IMR-90 (cell line): ENCODE measurements around the gene NACC2. TPM values are rescaled to one million over a fixed set of nuclear protein-coding genes. Genes with fewer than 3 reads are reported as not detected.

Experiments used
- ATAC-seq: fragments of 200-7000 bp; cut with Tn5 transposase; 2 replicates; pipeline ENCODE4 v1.9.1; 2020; ENCODE audit warnings: low read depth, mild to moderate bottlenecking, moderate library complexity
- BruUV-seq: library from RNA; stranded (reverse); fragments of 400-500 nt; replicated peaks from 2 replicates; lab custom pipeline; 2021; lab: Mats Ljungman, UMichigan
- CTCF ChIA-PET: fragments of 300-600 bp; formaldehyde crosslinking; extraction: SDS; loops from one replicate; lab custom pipeline; 2021; ENCODE audit warnings: antibody characterized with exemption; lab: Yijun Ruan, JAX
- POLR2A ChIA-PET: fragments of 300-600 bp; sonication (Branson Sonifier 250); formaldehyde crosslinking; loops from one replicate; lab custom pipeline; 2022; ENCODE audit warnings: antibody characterized with exemption; ENCODE audit not compliant: unreplicated experiment; lab: Charles Lee
- DNase-seq: peaks from one replicate; pipeline ENCODE4 v3.0.0; 2013
- H2AFZ ChIP-seq: replicated peaks from 2 replicates; pipeline ENCODE3; 2013; ENCODE audit warnings: low read length, mild to moderate bottlenecking; ENCODE audit not compliant: poor library complexity
- H2AK5ac ChIP-seq: 2 replicates; pipeline ENCODE4 v1.6.1; 2013; ENCODE audit warnings: low read depth, low read length, inconsistent platforms
- H2AK9ac ChIP-seq: replicated peaks from 2 replicates; pipeline ENCODE3; 2013; ENCODE audit warnings: mild to moderate bottlenecking, low read depth, low read length, moderate library complexity; ENCODE audit not compliant: poor library complexity
- H2BK120ac ChIP-seq: 2 replicates; pipeline ENCODE4 v1.6.1; 2013; ENCODE audit warnings: low read depth, low read length, inconsistent platforms
- H2BK15ac ChIP-seq: 3 replicates; pipeline ENCODE4 v1.6.1; 2013; ENCODE audit warnings: low read depth, low read length, inconsistent platforms
- H2BK20ac ChIP-seq: 2 replicates; pipeline ENCODE4 v1.6.1; 2013; ENCODE audit warnings: low read depth, mild to moderate bottlenecking, inconsistent platforms, low read length, moderate library complexity
- H2BK5ac ChIP-seq: 2 replicates; pipeline ENCODE4 v1.6.1; 2013; ENCODE audit warnings: mild to moderate bottlenecking, low read depth, low read length, inconsistent platforms; ENCODE audit not compliant: poor library complexity, severe bottlenecking
- H3K14ac ChIP-seq: replicated peaks from 2 replicates; pipeline ENCODE4 v1.6.1; 2013; ENCODE audit warnings: low read depth, low read length, inconsistent platforms
- H3K18ac ChIP-seq: 2 replicates; pipeline ENCODE4 v1.6.1; 2013; ENCODE audit warnings: low read depth, low read length, control low read depth
- H3K23ac ChIP-seq: 2 replicates; pipeline ENCODE4 v1.6.1; 2013; ENCODE audit warnings: low read depth, low read length, inconsistent platforms
- H3K27ac ChIP-seq: 2 replicates; pipeline ENCODE4 v1.5.1; 2013; ENCODE audit warnings: mild to moderate bottlenecking, control low read depth, low read length; ENCODE audit not compliant: insufficient read depth
- H3K27me3 ChIP-seq: 2 replicates; pipeline ENCODE4 v1.6.1; 2013; ENCODE audit warnings: low read length; ENCODE audit not compliant: control insufficient read depth, insufficient read depth
- H3K36me3 ChIP-seq: 2 replicates; pipeline ENCODE4 v1.6.1; 2013; ENCODE audit warnings: low read length, mixed read lengths; ENCODE audit not compliant: control insufficient read depth, insufficient read depth
- H3K4ac ChIP-seq: 2 replicates; pipeline ENCODE4 v1.6.1; 2013; ENCODE audit warnings: low read depth, low read length, inconsistent platforms
- H3K4me1 ChIP-seq: 2 replicates; pipeline ENCODE4 v1.6.1; 2013; ENCODE audit warnings: low read length, mixed read lengths; ENCODE audit not compliant: control insufficient read depth, insufficient read depth
- H3K4me2 ChIP-seq: 2 replicates; pipeline ENCODE4 v1.6.1; 2013; ENCODE audit warnings: low read depth, mild to moderate bottlenecking, control low read depth, low read length, moderate library complexity
- H3K4me3 ChIP-seq: 2 replicates; pipeline ENCODE4 v1.5.1; 2013; ENCODE audit warnings: low read depth, mild to moderate bottlenecking, control low read depth, low read length, moderate library complexity; ENCODE audit not compliant: insufficient read depth
- H3K56ac ChIP-seq: 2 replicates; pipeline ENCODE4 v1.6.1; 2013; ENCODE audit warnings: low read length, inconsistent platforms; ENCODE audit not compliant: insufficient read depth; ENCODE audit errors: extremely low read depth
- H3K79me1 ChIP-seq, 2 experiments: 2 replicates each; pipeline ENCODE4 v1.6.1; 2013; ENCODE audit warnings: low read length in 2 of 2, inconsistent platforms in 1 of 2, low read depth in 1 of 2
- H3K9ac ChIP-seq: 2 replicates; pipeline ENCODE4 v1.6.1; 2013; ENCODE audit warnings: low read depth, low read length, control low read depth
- H3K9me1 ChIP-seq: 2 replicates; pipeline ENCODE4 v1.6.1; 2013; ENCODE audit warnings: low read length, inconsistent platforms; ENCODE audit not compliant: insufficient read depth
- H3K9me3 ChIP-seq: 2 replicates; pipeline ENCODE4 v1.6.1; 2013; ENCODE audit warnings: low read length; ENCODE audit not compliant: control insufficient read depth, insufficient read depth
- H4K20me1 ChIP-seq: 2 replicates; pipeline ENCODE4 v1.6.1; 2013; ENCODE audit warnings: low read length, inconsistent platforms; ENCODE audit not compliant: insufficient read depth
- H4K5ac ChIP-seq: 2 replicates; pipeline ENCODE4 v1.6.1; 2013; ENCODE audit warnings: mild to moderate bottlenecking, low read depth, low read length, control low read depth
- H4K8ac ChIP-seq, 2 experiments: 2 replicates each; pipeline ENCODE4 v1.6.1; 2013; ENCODE audit warnings: low read depth in 2 of 2, low read length in 2 of 2, control low read depth in 1 of 2, inconsistent platforms in 1 of 2
- H4K91ac ChIP-seq: 2 replicates; pipeline ENCODE4 v1.6.1; 2013; ENCODE audit warnings: low read depth, low read length, inconsistent platforms; ENCODE audit not compliant: insufficient read depth
- BHLHE40 ChIP-seq: fragments of 150-350 bp; IDR thresholded peaks from 2 replicates; pipeline ENCODE4 v1.6.1; 2016; ENCODE audit warnings: mild to moderate bottlenecking, low read depth, low read length
- CEBPB ChIP-seq: IDR thresholded peaks from 2 replicates; pipeline ENCODE4 v1.6.1; 2012; ENCODE audit warnings: low read depth, low read length, improper control_type of control experiment
- CHD1 ChIP-seq: IDR thresholded peaks from 2 replicates; pipeline ENCODE4 v1.6.1; 2012; ENCODE audit warnings: low read depth, low read length, improper control_type of control experiment
- ELK1 ChIP-seq: fragments of 150-350 bp; IDR thresholded peaks from 2 replicates; pipeline ENCODE4 v1.6.1; 2016; ENCODE audit warnings: low read depth, mild to moderate bottlenecking, low read length, moderate library complexity, borderline replicate concordance
- FOS ChIP-seq: fragments of 150-350 bp; IDR thresholded peaks from 2 replicates; pipeline ENCODE4 v1.6.1; 2016; ENCODE audit warnings: low read depth, low read length
- MAZ ChIP-seq: IDR thresholded peaks from 2 replicates; pipeline ENCODE4 v1.6.1; 2012; ENCODE audit warnings: low read depth, mild to moderate bottlenecking, low read length, improper control_type of control experiment, moderate library complexity, borderline replicate concordance
- NFE2L2 ChIP-seq: fragments of 150-350 bp; IDR thresholded peaks from 2 replicates; pipeline ENCODE4 v1.6.1; 2016; ENCODE audit warnings: low read depth, mild to moderate bottlenecking, low read length
- POLR2A ChIP-seq: IDR thresholded peaks from 2 replicates; pipeline ENCODE4 v1.6.1; 2012; ENCODE audit warnings: mild to moderate bottlenecking, low read depth, low read length
- RAD21 ChIP-seq: IDR thresholded peaks from 2 replicates; pipeline ENCODE4 v1.6.1; 2012; ENCODE audit warnings: low read length, improper control_type of control experiment
- WGBS, 2 experiments: methylation state at CpG; one replicate each; pipeline versions ENCODE4 v1.1.5 to v1.1.7; 2013; ENCODE audit warnings: missing lambda C conversion rate in 2 of 2; ENCODE audit not compliant: insufficient read length in 1 of 2; ENCODE audit errors: extremely low coverage in 2 of 2; 5-methylcytosine and 5-hydroxymethylcytosine counted together
- dilution Hi-C: fragments of 300-500 bp; cut with HindIII; formaldehyde crosslinking; loops from one replicate; pipeline ENCODE4 v1.14.3; 2018; ENCODE audit warnings: low sequenced_read_pairs; ENCODE audit not compliant: unreplicated experiment
- in situ Hi-C: fragments of 300-500 bp; cut with MboI; formaldehyde crosslinking; loops from 3 replicates; pipeline ENCODE4 v1.14.3; 2019; ENCODE audit warnings: low sequenced_read_pairs, inconsistent platforms, mixed read lengths
- intact Hi-C: fragments of 100-400 bp; cut with micrococcal nuclease; formaldehyde crosslinking; loops from 2 replicates; pipeline ENCODE4 v1.10.0; 2022
- polyA plus RNA-seq, 3 experiments: library from polyadenylated mRNA; depleted of rRNA; stranded (reverse); fragments of >200 nt; gene quantifications; 2 replicates each; pipeline ENCODE4 v1.2.3, GENCODE V29; 2012; ENCODE audit warnings: low replicate concordance in 1 of 3
- total RNA-seq: library from RNA; depleted of rRNA; stranded (reverse); fragments of >200 nt; gene quantifications from 2 replicates; pipeline ENCODE4 v1.2.3, GENCODE V29; 2012

The NACC2 gene
- total and polyA plus RNA-seq, 2 of the 4 experiments (the other 2 are of a cell fraction), result 7.9 to 19.0 TPM

DNA sequence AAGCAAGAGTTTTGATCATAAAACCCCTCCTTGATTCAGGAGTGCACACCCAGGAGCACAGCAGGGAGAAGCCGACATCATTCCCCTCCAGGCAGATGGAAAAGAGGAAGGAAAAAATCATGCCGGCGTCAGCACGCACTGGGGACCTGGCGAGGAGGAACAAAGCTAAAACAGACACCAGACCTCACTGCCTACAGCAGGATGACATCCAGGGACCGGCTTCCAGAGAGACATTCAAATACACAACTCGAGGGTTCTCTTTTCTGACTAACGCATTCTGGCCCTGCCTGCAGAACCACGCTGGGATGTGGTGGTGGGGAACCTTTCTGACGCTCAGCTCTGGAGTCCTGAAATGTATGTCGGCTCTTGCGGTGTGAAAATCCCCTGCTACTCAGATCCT lies 136.6 kb downstream of the NACC2 start:
- Histone ChIP-seq H3K9me1 (peaks cover 7% of the 10 kb centered on the region; the same call in 1 of the 2 replicates), H3K4me3 (no peak overlapping the region), H2BK15ac (no peak overlapping the region), H4K8ac (no peak overlapping the region), H3K4me2 (no peak overlapping the region), H3K18ac (no peak overlapping the region), H3K79me1 (peaks cover 31 to 64% of the 10 kb centered on the region in 2 experiments), H3K4me1 (no peaks in the 10 kb centered on the region; the same call in none of the 2 replicates), H2BK20ac (no peak overlapping the region), H2BK120ac (no peak overlapping the region), H3K36me3 (peaks cover 7% of the 10 kb centered on the region; the same call in 1 of the 2 replicates), H4K91ac (no peak overlapping the region), H3K27ac (no peak overlapping the region), H2AFZ (no peak overlapping the region), H2AK9ac (no peak overlapping the region), H3K9ac (no peak overlapping the region), H3K14ac (no peak overlapping the region), H3K56ac (no peak overlapping the region), H3K27me3 (no peaks in the 10 kb centered on the region; the same call in 1 of the 2 replicates), H3K4ac (no peak overlapping the region), H4K20me1 (peaks cover 26% of the 10 kb centered on the region), H4K5ac (no peak overlapping the region), H2AK5ac (no peak overlapping the region), H2BK5ac (no peak overlapping the region), H3K23ac (no peak overlapping the region), H3K9me3 (no peaks in the 10 kb centered on the region)
- dilution Hi-C loops (no loop called here), intact Hi-C loops (no loop called here), in situ Hi-C loops (no loop called here)
- ChIA-PET CTCF (no interaction called here), POLR2A (interaction anchor here (0.6 kb wide), 1 partner anchor 473 kb away, joined by 10 read pairs; no protein-coding TSS in a partner anchor)
- no peak for DNase-seq
- TF ChIP-seq RAD21 (no peak), ELK1 (no peak), NFE2L2 (no peak), MAZ (no peak), CHD1 (no peak), FOS (no peak), POLR2A (no peak), CEBPB (no peak), BHLHE40 (no peak)
- BruUV-seq, result no TSS peak
- ATAC-seq, result no peak
- no CpG with 5 or more reads among the region's 12 CpGs for WGBS, 2 experiments
